SK-N-MC (cell line): ENCODE data around the gene CDK17.
A peak's percentile ranks its signal among the peaks of the same experiment; 100 is the strongest.

ENCODE experiments used
- DNase-seq: peaks from one replicate; pipeline ENCODE4 v3.0.0-alpha.2; 2011; ENCODE audit warnings: low read depth, low spot score
- H3K27ac ChIP-seq: fragments of 200-600 bp; sonication (generic); 2 replicates; pipeline ENCODE4 v1.5.1; 2016; ENCODE audit warnings: mixed run types
- H3K36me3 ChIP-seq: fragments of 200-600 bp; sonication (generic); 2 replicates; pipeline ENCODE4 v1.6.1; 2017; ENCODE audit warnings: antibody characterized with exemption, low read length, mixed read lengths; ENCODE audit not compliant: insufficient read depth
- H3K4me3 ChIP-seq: fragments of 200-600 bp; sonication (generic); 2 replicates; pipeline ENCODE4 v1.5.1; 2016
- H3K9ac ChIP-seq: fragments of 200-600 bp; sonication (generic); 2 replicates; pipeline ENCODE4 v1.8.0; 2017; ENCODE audit warnings: mixed run types, mixed read lengths; ENCODE audit not compliant: insufficient read length
- H3K9me3 ChIP-seq: fragments of 200-600 bp; sonication (generic); 2 replicates; pipeline ENCODE4 v1.6.1; 2017; ENCODE audit warnings: low read depth, mild to moderate bottlenecking, antibody characterized with exemption, low read length, moderate library complexity, mixed read lengths
- EZH2 ChIP-seq: fragments of 200-600 bp; sonication (generic); IDR thresholded peaks from one replicate; pipeline ENCODE4 v1.6.1; 2017; ENCODE audit warnings: antibody characterized with exemption
- FOXP2 ChIP-seq: optimal IDR thresholded peaks from 2 replicates; pipeline ENCODE3; 2011; ENCODE audit warnings: mild to moderate bottlenecking, moderate library complexity; ENCODE audit not compliant: insufficient read depth; ENCODE audit errors: extremely low read length, control extremely low read depth
- POLR2AphosphoS5 ChIP-seq: IDR thresholded peaks from 2 replicates; pipeline ENCODE4 v1.6.1; 2012; ENCODE audit warnings: mild to moderate bottlenecking, low read depth, low read length, borderline replicate concordance

The CDK17 gene

DNA sequence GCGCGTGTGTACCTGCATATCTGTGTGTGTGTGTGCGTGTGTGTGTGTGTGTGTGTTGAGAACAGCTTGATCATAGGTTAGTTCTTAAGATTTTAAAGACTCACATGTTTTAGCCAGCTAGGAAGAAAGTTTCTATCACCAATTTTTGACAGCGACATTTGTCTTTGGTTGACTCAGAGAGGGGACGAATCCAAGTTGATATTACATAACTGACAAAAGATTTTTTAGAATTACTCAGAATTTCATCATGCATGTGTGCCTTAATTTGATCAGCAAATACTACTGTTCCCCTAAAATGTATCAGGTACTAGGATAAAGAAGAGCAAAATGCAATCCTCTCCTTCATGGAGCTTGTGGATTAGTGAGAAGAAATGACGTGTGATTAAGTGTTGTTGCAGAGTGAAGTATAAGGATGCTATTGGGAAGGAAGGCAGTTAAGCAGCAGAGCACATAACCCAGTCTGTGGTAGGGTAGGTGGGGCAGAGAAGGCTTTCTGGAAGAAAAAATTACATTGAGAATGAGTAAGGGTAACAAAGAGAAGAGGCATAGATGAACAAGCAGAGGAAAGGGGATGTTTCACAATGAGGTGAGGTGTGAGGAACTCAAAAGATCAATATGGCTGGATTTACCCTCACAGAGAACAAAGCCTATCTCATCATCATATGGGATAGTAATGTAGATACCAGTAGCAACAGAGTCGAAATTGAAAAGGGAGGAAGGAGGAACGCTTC lies 128.6 kb downstream of the CDK17 start:
- TF ChIP-seq POLR2AphosphoS5: no peak
- TF ChIP-seq EZH2: no peak
- no peak overlapping the region for H3K27ac ChIP-seq
- no peaks in the 10 kb centered on the region for H3K9me3 ChIP-seq
- H3K36me3 ChIP-seq: peaks cover 3% of the 10 kb centered on the region; the same call in 1 of the 2 replicates
- no peak overlapping the region for H3K9ac ChIP-seq
- no peak overlapping the region for H3K4me3 ChIP-seq
- no peak for DNase-seq

- Histone ChIP-seq H3K4me3 (no peak overlapping the region), H3K9ac (no peak overlapping the region), H3K9me3 (no peaks in the 10 kb centered on the region), H3K27ac (no peak overlapping the region), H3K36me3 (peaks cover 3% of the 10 kb centered on the region; the same call in 1 of the 2 replicates)
- no peak for TF ChIP-seq FOXP2
- no peak for TF ChIP-seq POLR2AphosphoS5
- TF ChIP-seq EZH2: no peak
- DNase-seq: no peak
Measured at GRCh38 chr12:96266238-96266637, 134.0 kb downstream of the CDK17 start.

- H3K36me3 ChIP-seq: peaks cover 3% of the 10 kb centered on the region; the same call in 1 of the 2 replicates
- no peak overlapping the region for H3K4me3 ChIP-seq
- DNase-seq: no peak
- no peaks in the 10 kb centered on the region for H3K9me3 ChIP-seq
- no peak overlapping the region for H3K27ac ChIP-seq
- TF ChIP-seq EZH2: no peak
- no peak for TF ChIP-seq FOXP2
- no peak overlapping the region for H3K9ac ChIP-seq
Measured at GRCh38 chr12:96265836-96266235, 134.4 kb downstream of the CDK17 start.

DNA sequence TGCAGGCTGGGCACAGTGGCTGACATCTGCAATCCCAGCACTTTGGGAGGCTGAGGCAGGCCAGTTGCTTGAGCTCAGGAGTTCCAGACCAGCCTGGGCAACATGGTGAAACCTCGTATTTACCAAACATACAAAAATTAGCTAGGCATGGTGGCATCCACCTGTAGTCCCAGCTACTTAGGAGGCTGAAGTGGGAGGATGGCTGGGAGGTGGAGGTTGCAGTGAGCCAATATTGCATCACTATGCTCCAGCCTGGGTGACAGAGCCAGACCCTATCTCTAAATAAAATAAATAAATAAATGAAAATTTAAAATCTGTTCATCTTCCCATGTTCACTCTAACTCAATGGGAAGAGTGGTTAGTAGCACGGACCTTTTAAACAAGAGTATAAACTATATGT lies 134.8 kb downstream of the CDK17 start:
- TF ChIP-seq EZH2: no peak
- Histone ChIP-seq H3K9ac (no peak overlapping the region), H3K4me3 (no peak overlapping the region), H3K27ac (no peak overlapping the region), H3K36me3 (peaks cover 3% of the 10 kb centered on the region; the same call in 1 of the 2 replicates), H3K9me3 (no peaks in the 10 kb centered on the region)
- DNase-seq: no peak

GRCh38 chr12:96263449-96263902 lies 136.8 kb downstream of the CDK17 start:
- Histone ChIP-seq H3K9ac (no peak overlapping the region), H3K9me3 (no peaks in the 10 kb centered on the region), H3K27ac (no peak overlapping the region), H3K36me3 (no peaks in the 10 kb centered on the region; the same call in 1 of the 2 replicates), H3K4me3 (no peak overlapping the region)
- DNase-seq: no peak
- TF ChIP-seq POLR2AphosphoS5: no peak
- no peak for TF ChIP-seq EZH2

DNA sequence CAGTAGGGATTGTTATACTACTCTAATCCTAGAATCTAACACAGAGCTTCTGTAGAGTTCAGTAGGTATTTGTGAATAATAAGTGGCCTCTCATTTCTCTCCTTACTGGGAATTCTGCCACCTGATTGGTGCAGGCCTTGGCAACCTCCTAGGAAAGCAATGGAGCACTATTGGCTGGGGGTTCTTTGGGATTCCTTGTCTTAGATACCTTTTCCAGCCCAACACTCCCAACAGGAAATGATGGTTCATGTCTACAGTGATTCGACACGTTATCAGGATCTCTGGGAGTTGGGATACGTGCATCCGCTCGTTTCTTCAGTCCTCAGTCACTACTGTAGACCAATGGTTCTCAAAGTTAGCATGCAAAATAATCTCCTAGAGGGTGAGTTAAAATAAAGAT lies 138.7 kb downstream of the CDK17 start:
- Histone ChIP-seq H3K9me3 (no peaks in the 10 kb centered on the region), H3K27ac (no peak overlapping the region), H3K4me3 (no peak overlapping the region), H3K36me3 (no peaks in the 10 kb centered on the region; the same call in 1 of the 2 replicates), H3K9ac (no peak overlapping the region)
- DNase-seq: no peak
- no peak for TF ChIP-seq POLR2AphosphoS5
- no peak for TF ChIP-seq FOXP2
- TF ChIP-seq EZH2: no peak

DNA sequence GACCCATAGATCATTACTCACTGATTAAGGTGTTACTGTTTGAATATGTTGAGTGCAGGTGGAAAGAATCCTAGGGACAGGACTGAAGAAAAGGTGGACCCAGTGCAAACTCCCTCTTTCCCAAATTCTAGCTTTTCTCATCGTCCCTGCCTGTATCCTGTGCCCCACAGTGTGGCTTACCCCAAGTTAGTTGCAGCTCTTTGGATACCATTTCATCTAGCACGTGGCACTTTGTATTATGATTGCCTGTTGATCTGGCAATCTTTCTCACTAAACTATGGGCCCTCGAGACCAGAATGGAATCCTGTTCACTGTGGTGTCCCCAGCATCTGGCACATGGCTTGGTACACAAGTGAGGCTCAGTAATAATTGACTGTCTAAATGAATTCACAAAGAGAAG lies 139.6 kb downstream of the CDK17 start:
- H3K9ac ChIP-seq: no peak overlapping the region
- no peak for DNase-seq
- no peaks in the 10 kb centered on the region; the same call in 1 of the 2 replicates for H3K36me3 ChIP-seq
- TF ChIP-seq FOXP2: no peak
- no peak for TF ChIP-seq EZH2
- TF ChIP-seq POLR2AphosphoS5: no peak
- H3K4me3 ChIP-seq: no peak overlapping the region
- H3K9me3 ChIP-seq: no peaks in the 10 kb centered on the region
- no peak overlapping the region for H3K27ac ChIP-seq

DNA sequence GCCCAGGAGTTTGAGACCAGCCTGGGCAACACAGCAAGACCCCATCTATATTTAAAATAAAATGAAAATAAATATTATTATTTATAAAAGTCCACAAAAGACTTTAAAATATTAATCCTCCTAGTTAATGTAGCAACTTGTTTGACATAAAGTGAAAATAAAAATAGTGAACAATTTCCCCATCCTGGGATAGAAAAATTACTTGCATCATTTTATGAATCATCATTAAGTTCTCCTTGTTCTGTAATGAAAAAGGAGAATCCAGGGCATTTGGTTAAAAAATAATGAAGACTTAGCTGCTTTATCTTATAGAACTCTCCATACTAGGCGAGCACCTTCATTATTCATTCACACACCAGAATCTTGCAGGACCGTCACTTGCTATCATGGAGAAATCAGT lies 140.0 kb downstream of the CDK17 start:
- Histone ChIP-seq H3K9me3 (no peaks in the 10 kb centered on the region), H3K4me3 (no peak overlapping the region), H3K9ac (no peak overlapping the region), H3K27ac (no peak overlapping the region), H3K36me3 (no peaks in the 10 kb centered on the region; the same call in 1 of the 2 replicates)
- TF ChIP-seq FOXP2: no peak
- TF ChIP-seq EZH2: no peak
- TF ChIP-seq POLR2AphosphoS5: no peak
- no peak for DNase-seq

- TF ChIP-seq FOXP2: no peak
- TF ChIP-seq POLR2AphosphoS5: no peak
- no peak for TF ChIP-seq EZH2
- peak overlapping the region; percentile 17; the same call in 1 of the 2 replicates for H3K4me3 ChIP-seq
- no peaks in the 10 kb centered on the region for H3K9me3 ChIP-seq
- no peak overlapping the region for H3K9ac ChIP-seq
- H3K27ac ChIP-seq: peak overlapping the region; percentile 16
- H3K36me3 ChIP-seq: no peaks in the 10 kb centered on the region; the same call in 1 of the 2 replicates
- DNase-seq: peak; percentile 30
Measured at GRCh38 chr12:96258104-96258961, 141.9 kb downstream of the CDK17 start.
